CD4-positive, alpha-beta T cell treated with Interleukin-15 for 1 hour (primary cell): ENCODE measurements around the gene MMP14.

Source experiments
- DNase-seq: peaks from one replicate; pipeline ENCODE4 v3.0.0-alpha.2; 2020

The MMP14 gene

GRCh38 chr14:22884738-22885523 lies 48.5 kb downstream of the MMP14 start:
- DNase-seq = no peak

- DNase-seq = no peak
These were observed 49.6 kb downstream of the MMP14 start for GRCh38 chr14:22885975-22886374.

DNA sequence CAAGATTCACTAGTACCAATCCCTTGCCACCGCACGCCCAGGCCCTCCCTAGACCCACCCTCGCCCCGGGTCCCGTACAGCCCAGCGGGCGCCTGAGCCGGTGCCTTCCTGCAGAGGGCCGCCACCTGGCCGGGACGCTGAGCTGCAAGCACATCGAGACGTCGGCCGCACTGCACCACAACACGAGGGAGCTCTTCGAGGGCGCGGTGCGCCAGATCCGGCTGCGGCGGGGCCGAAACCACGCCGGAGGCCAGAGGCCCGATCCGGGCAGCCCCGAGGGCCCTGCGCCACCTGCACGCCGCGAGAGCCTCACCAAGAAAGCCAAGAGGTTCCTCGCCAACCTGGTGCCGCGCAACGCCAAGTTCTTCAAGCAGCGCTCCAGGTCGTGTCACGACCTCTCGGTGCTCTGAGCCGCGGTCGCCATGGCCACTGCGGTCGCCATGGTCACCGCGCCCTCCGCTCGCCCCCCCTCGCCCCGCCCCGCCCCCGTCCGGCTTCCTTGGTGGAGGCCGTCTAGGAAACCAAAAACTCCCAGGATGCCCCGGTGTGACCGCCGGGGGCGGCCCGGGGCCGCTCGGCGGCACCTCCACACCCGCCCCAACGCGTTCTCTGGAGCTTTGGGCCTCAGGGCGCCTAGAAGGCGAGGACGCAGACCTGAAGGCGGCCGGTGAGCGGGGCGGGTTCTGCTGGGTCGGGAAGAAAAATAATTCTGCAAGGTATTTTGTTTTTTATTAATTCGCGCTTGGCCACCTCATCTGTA lies 50.3 kb downstream of the MMP14 start:
- DNase-seq = peak; percentile 83

- peak; percentile 53 for DNase-seq
These were observed 51.0 kb downstream of the MMP14 start for GRCh38 chr14:22887260-22887989.

GRCh38 chr14:22887990-22888378 lies 51.6 kb downstream of the MMP14 start:
- DNase-seq = peak; percentile 70

DNA sequence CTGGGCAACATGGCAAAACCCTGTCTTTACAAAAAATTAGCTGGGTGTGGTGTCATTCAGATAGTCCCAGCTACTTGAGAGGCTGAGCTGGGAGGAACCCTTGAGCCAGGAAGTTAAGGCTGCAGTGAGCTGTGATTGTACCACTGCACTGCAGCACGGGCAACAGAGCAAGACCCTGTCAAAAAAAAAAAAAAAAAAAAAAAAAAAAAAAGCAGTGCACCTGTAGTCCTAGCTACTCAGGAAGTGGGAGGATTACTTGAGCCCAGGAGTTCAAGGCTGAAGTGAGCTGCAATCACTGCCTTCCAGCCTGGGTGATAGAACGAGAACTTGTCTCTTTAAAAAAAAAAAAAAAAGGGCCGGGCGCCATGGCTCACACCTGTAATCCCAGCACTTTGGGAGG lies 52.3 kb downstream of the MMP14 start:
- DNase-seq = peak; percentile 52

- no peak for DNase-seq
These were observed 54.0 kb downstream of the MMP14 start for GRCh38 chr14:22890416-22890815.

GRCh38 chr14:22892488-22892887 lies 56.1 kb downstream of the MMP14 start:
- DNase-seq = no peak

DNA sequence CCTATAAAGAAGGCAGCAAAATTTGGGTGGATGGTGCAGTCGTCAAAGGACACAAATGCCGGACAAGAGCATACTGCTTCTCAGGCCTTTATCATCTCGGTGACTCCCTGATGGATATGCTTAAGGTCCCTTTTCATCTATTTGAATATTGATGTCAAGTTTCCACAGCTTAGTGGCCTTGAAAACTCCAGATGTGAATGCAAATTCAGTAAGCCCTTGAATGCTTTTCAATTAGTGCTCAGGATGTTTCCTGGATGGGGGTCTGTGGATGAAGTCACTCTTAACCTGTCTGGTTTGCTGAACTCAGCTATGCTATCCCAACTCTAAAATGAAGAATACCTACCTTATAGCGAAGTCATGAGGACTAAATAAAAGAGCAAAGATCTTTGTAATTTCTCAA lies 57.3 kb downstream of the MMP14 start:
- no peak for DNase-seq

GRCh38 chr14:22895402-22895801 lies 59.0 kb downstream of the MMP14 start:
- no peak for DNase-seq

GRCh38 chr14:22896356-22896755 lies 60.0 kb downstream of the MMP14 start:
- no peak for DNase-seq

DNA sequence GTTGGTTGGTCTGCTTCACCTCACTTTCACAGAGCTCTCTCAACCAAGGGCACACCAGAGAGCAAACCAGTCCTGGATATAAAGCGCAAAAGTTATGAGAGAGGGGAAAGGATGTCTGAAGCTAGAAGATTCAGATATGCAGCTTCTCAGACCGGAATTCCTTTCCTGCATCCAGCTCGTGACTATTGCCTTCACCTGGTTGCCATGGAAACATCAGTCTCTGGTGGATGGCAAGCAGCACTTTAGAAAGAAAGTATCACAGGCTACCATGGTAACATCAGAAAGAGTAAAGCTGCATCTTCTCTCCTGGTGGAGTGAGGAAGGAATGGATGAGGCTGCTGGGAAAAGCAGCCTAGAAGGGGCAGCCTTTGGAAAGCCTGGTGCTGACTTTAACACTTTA lies 60.4 kb downstream of the MMP14 start:
- no peak for DNase-seq

DNA sequence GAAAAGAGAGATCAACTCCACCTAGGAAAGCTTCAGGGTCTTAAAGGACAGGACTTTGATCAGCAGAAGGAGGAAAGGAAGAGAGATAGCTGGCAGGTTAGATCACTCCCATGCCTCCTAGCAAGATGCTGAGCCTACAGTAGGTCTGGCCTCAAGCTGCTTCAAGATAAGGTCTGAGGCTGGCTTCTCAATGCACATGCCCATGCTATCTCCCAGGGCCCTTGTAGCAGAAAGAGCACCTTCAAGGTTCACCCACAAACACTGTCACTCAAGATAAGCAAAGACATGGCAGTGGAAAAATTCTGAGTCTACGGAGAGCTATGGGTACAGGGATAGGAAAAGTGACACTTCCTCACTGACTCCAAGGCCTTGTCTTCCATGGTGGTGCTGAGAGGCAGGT lies 61.0 kb downstream of the MMP14 start:
- DNase-seq = no peak
